ENCODE results near the gene ARMS2. TPM values are rescaled to one million over a fixed set of nuclear protein-coding genes. Genes with fewer than 3 reads are reported as not detected.

Gene ARMS2
- total RNA-seq, 2 experiments from 2014 or later = not detected

DNA sequence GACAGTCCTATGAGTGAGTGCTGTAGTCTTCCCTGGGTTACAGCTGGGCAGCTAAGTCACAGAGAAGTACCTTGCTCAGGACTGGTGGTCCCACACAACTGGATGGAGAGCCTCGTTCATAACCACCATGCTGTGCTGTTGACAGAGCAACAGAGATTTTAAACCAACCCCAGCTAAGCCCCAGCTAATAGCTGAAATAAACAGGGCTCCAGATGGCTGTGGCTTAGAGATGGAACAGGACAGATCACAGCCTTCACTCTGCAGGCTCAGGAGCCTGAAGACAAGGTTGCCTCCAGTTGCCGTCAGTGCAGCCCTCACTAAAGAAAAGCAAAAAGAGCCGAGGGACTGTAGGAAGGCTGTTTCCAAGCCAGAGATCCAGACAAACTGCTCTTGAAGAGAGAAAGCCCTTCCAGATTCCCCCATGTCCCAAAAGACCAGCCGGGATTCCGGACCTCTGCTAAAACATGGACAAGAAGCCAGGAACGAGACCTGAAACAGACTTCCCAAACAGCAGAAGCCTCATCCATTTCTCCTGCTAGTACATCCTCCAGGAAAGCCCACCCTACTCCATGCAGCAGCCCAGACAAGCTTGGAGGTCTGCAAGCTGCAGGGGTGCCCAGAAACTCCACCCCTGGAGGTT lies 11.1 kb downstream of the ARMS2 start:
- CTCF ChIA-PET = interaction anchor here (3.1 kb wide), 1 partner anchor 101 kb away, joined by 13 read pairs; no protein-coding TSS in a partner anchor
- H3K27ac Mint-ChIP-seq = no peak overlapping the region
- no peaks in the 10 kb centered on the region for H3K36me3 Mint-ChIP-seq (ENCODE audit: low read depth)
- intact Hi-C loops (cut with micrococcal nuclease) = no loop called here
- peaks cover 42% of the 10 kb centered on the region for H3K27me3 Mint-ChIP-seq
- POLR2A ChIA-PET = interaction anchor here (1.0 kb wide), 1 partner anchor 24 kb away, joined by 4 read pairs; no protein-coding TSS in a partner anchor
- ATAC-seq = no peak
- H3K4me1 Mint-ChIP-seq (ENCODE audit: low read depth) = peaks cover 7% of the 10 kb centered on the region
- no peak for DNase-seq
- H3K4me3 Mint-ChIP-seq = no peak overlapping the region
- H3K9me3 Mint-ChIP-seq = no peaks in the 10 kb centered on the region
- TF ChIP-seq, protein P1, sequence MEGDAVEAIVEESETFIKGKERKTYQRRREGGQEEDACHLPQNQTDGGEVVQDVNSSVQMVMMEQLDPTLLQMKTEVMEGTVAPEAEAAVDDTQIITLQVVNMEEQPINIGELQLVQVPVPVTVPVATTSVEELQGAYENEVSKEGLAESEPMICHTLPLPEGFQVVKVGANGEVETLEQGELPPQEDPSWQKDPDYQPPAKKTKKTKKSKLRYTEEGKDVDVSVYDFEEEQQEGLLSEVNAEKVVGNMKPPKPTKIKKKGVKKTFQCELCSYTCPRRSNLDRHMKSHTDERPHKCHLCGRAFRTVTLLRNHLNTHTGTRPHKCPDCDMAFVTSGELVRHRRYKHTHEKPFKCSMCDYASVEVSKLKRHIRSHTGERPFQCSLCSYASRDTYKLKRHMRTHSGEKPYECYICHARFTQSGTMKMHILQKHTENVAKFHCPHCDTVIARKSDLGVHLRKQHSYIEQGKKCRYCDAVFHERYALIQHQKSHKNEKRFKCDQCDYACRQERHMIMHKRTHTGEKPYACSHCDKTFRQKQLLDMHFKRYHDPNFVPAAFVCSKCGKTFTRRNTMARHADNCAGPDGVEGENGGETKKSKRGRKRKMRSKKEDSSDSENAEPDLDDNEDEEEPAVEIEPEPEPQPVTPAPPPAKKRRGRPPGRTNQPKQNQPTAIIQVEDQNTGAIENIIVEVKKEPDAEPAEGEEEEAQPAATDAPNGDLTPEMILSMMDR (IDR thresholded peaks at IDR 0.05) = no peak

DNA sequence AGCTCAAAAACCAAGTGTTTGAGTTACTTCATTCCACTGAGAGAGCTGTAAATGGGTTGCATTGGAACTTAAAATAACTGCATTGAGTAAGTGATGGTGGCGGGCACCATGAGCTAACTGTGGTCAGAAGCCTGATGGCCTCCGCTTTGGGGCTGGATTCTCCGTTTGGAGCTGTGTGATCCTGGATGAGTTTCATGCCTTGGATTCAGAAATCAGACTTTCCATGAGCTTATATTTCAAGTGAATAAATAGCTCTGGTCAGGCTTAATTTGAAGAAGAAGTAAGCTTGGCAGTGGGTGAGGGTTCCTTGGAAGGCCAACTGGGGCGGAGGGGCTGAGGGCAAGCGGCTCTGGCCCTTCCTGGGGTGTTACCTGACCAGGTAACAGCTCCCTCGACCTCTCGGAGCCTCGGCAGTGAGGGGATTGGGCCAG lies 12.5 kb downstream of the ARMS2 start:
- POLR2A ChIA-PET = no interaction called here

DNA sequence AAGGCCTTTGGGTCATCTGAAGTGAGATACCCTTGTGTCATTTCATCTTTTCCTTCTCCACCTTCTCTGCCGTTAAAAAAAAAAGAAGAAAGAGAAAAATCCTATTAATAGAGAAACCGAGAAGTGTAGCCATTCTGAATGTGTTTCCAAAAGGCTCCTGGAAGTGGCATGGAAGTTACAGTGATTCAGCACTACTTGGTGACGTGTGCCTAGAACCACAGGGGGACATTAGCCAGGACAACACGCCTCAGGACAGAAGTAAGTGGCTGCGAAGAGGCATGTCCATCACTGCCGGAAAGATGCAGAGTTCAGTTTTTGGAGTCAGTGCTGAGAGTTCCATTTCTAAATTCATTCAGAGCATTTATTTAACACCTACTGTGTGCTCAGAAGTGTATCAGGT lies 13.2 kb downstream of the ARMS2 start:
- Mint-ChIP-seq H3K27me3 (peaks cover 38% of the 10 kb centered on the region), H3K4me1 (ENCODE audit: low read depth) (peaks cover 3% of the 10 kb centered on the region), H3K27ac (no peak overlapping the region), H3K36me3 (ENCODE audit: low read depth) (no peaks in the 10 kb centered on the region), H3K4me3 (no peak overlapping the region), H3K9me3 (no peaks in the 10 kb centered on the region)
- TF ChIP-seq, protein P1 (IDR thresholded peaks at IDR 0.05) = no peak
- ATAC-seq (no peak), DNase-seq (no peak)
- ChIA-PET POLR2A (no interaction called here), CTCF (interaction anchor here (1.8 to 3.1 kb wide), 2 partner anchors 98 to 169 kb away, joined by 9 to 13 read pairs; no protein-coding TSS in a partner anchor)
- intact Hi-C loops (cut with micrococcal nuclease) = no loop called here

More for the DNA sequence above, 12.5 kb downstream of the ARMS2 start:
- Mint-ChIP-seq H3K9me3 (no peaks in the 10 kb centered on the region), H3K4me1 (ENCODE audit: low read depth) (peaks cover 7% of the 10 kb centered on the region), H3K4me3 (no peak overlapping the region), H3K36me3 (ENCODE audit: low read depth) (no peaks in the 10 kb centered on the region), H3K27ac (no peak overlapping the region), H3K27me3 (peaks cover 42% of the 10 kb centered on the region)
- ATAC-seq (no peak), DNase-seq (no peak)
- intact Hi-C loops (cut with micrococcal nuclease) = no loop called here
- TF ChIP-seq, protein P1 (IDR thresholded peaks at IDR 0.05) = no peak
- CTCF ChIA-PET = interaction anchor here (1.1 to 3.1 kb wide), 4 partner anchors 19 to 168 kb away, joined by 3 to 13 read pairs (median 7); no protein-coding TSS in a partner anchor

DNA sequence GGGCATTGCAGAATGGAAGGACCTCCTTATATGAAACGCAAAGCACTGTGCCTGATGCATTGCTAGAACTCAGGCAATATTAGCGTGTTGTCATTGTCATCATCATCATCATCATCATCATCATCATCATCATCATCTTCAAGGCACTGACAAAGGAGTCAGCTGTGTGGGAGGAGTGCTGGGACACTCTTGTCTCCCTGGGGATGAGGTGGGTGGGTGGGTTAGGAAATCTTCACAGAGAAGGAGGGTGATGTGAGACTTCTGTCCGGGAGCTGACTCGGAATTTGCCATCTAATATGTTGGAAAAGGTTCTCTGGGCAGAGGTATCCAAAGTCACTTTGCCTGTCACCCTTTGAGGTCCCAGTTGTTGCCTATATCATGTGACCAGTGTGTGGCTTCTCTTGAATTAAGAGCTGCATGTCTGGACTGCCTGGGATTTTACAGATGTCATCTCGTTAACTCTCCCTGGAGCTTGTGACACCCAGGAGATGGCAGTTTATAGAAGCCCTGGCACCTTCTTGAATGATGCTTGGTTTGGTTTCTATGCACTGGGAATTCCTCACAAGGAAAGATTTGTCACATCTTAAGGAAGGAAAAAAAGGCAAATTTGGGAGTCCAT lies 14.0 kb downstream of the ARMS2 start:
- no peak for ATAC-seq
- ChIA-PET POLR2A (no interaction called here), CTCF (interaction anchor here (0.9 to 3.1 kb wide), 3 partner anchors 97 to 125 kb away, joined by 3 to 13 read pairs (median 6); no protein-coding TSS in a partner anchor)
- Mint-ChIP-seq H3K4me3 (no peak overlapping the region), H3K36me3 (ENCODE audit: low read depth) (no peaks in the 10 kb centered on the region), H3K9me3 (no peaks in the 10 kb centered on the region), H3K4me1 (ENCODE audit: low read depth) (no peaks in the 10 kb centered on the region), H3K27ac (no peak overlapping the region), H3K27me3 (peaks cover 32% of the 10 kb centered on the region)
- intact Hi-C loops (cut with micrococcal nuclease) = no loop called here
- DNase-seq = no peak
- TF ChIP-seq, protein P1 (IDR thresholded peaks at IDR 0.05) = no peak

All from activated CD8-positive, alpha-beta T cell treated with anti-CD3 and anti-CD28 coated beads for 36 hours (primary cell).